Caco-2 (cell line): ENCODE measurements around the gene PLPPR1. TPM values are rescaled to one million over a fixed set of nuclear protein-coding genes. Genes with fewer than 3 reads are reported as not detected.
"Not testable (repeated sequence)": the region's sequence is repeated elsewhere in the genome, so short reads cannot be mapped to it uniquely, and the experiment has no call there.

Experiments
- BruUV-seq: library from RNA; stranded (reverse); fragments of 400-500 nt; replicated peaks from 2 replicates; lab custom pipeline; 2021; lab: Mats Ljungman, UMichigan
- CTCF ChIA-PET: fragments of 300-600 bp; sonication (Branson Sonifier 250); formaldehyde crosslinking; loops from one replicate; lab custom pipeline; 2022; ENCODE audit warnings: antibody characterized with exemption; lab: Charles Lee
- POLR2A ChIA-PET: fragments of 300-600 bp; sonication (Branson Sonifier 250); formaldehyde crosslinking; loops from one replicate; lab custom pipeline; 2022; ENCODE audit warnings: antibody characterized with exemption; lab: Charles Lee
- DNase-seq, 2 experiments: peaks; one replicate each; pipeline versions ENCODE4 v3.0.0 to v3.0.0-alpha.2; 2020 to 2022
- H3K27me3 ChIP-seq: replicated peaks from 2 replicates; pipeline ENCODE4 v1.6.0; 2011; ENCODE audit warnings: low read length; ENCODE audit not compliant: control insufficient read depth, insufficient read depth
- H3K36me3 ChIP-seq: 2 replicates; pipeline ENCODE4 v1.5.1; 2011; ENCODE audit warnings: low read length; ENCODE audit not compliant: control insufficient read depth, insufficient read depth
- H3K4me1 ChIP-seq: fragments of 250-450 bp; sonication (Bioruptor Pico); 2 replicates; pipeline ENCODE4 v1.5.1; 2020; ENCODE audit warnings: mild to moderate bottlenecking
- H3K4me3 ChIP-seq: 2 replicates; pipeline ENCODE4 v1.5.1; 2011; ENCODE audit warnings: low read depth, mild to moderate bottlenecking, control low read depth, low read length
- H3K9me3 ChIP-seq: fragments of 250-450 bp; sonication (Bioruptor Pico); 2 replicates; pipeline ENCODE4 v1.5.1; 2020; ENCODE audit warnings: mild to moderate bottlenecking, moderate library complexity
- H3K27ac Mint-ChIP-seq: one replicate; pipeline ENCODE4 v1.8.0; 2022; ENCODE audit warnings: mixed read lengths; ENCODE audit not compliant: unreplicated experiment
- H3K27me3 Mint-ChIP-seq: one replicate; pipeline ENCODE4 v1.8.0; 2022; ENCODE audit warnings: mixed read lengths; ENCODE audit not compliant: insufficient read depth, unreplicated experiment
- H3K36me3 Mint-ChIP-seq: one replicate; pipeline ENCODE4 v1.8.0; 2022; ENCODE audit warnings: mild to moderate bottlenecking, mixed read lengths; ENCODE audit not compliant: insufficient read depth, unreplicated experiment
- H3K4me1 Mint-ChIP-seq: one replicate; pipeline ENCODE4 v1.8.0; 2022; ENCODE audit warnings: low read depth, mixed read lengths; ENCODE audit not compliant: unreplicated experiment
- H3K4me3 Mint-ChIP-seq: one replicate; pipeline ENCODE4 v1.8.0; 2022; ENCODE audit warnings: mild to moderate bottlenecking, moderate library complexity, mixed read lengths; ENCODE audit not compliant: unreplicated experiment
- H3K9me3 Mint-ChIP-seq: one replicate; pipeline ENCODE4 v1.8.0; 2022; ENCODE audit warnings: mixed read lengths; ENCODE audit not compliant: unreplicated experiment
- CTCF ChIP-seq, 2 experiments: fragments of 200-600 bp in 1 of 2; IDR thresholded peaks; 1 replicate in 1 of 2; 2 replicates in 1 of 2; pipeline versions ENCODE4 v1.5.1 to v1.8.0; 2011 to 2022; ENCODE audit warnings: antibody characterized with exemption in 1 of 2, control low read depth in 1 of 2, inconsistent platforms in 1 of 2, low read depth in 1 of 2, low read length in 1 of 2, mild to moderate bottlenecking in 1 of 2, moderate library complexity in 1 of 2; ENCODE audit not compliant: insufficient read depth in 1 of 2, severe bottlenecking in 1 of 2, unreplicated experiment in 1 of 2
- intact Hi-C: fragments of 100-400 bp; cut with micrococcal nuclease; formaldehyde crosslinking; loops from one replicate; pipeline ENCODE4 v1.10.0; 2022; ENCODE audit not compliant: unreplicated experiment
- total RNA-seq: library from RNA; stranded (reverse); gene quantifications from 2 replicates; pipeline ENCODE4 v1.2.3, GENCODE V29; 2022

PLPPR1 gene
- total RNA-seq, 1 experiment from 2014 or later = not detected

- intact Hi-C loops = no loop called here
- Mint-ChIP-seq H3K27me3 (peaks cover 39% of the 10 kb centered on the region), H3K27ac (no peak overlapping the region), H3K36me3 (no peaks in the 10 kb centered on the region), H3K9me3 (no peaks in the 10 kb centered on the region), H3K4me1 (no peaks in the 10 kb centered on the region), H3K4me3 (no peak overlapping the region)
- CTCF ChIA-PET = no interaction called here
- Histone ChIP-seq H3K27me3 (peaks cover 2% of the 10 kb centered on the region; the same call in 1 of the 2 replicates), H3K9me3 (no peaks in the 10 kb centered on the region), H3K4me3 (no peak overlapping the region), H3K36me3 (no peaks in the 10 kb centered on the region), H3K4me1 (no peaks in the 10 kb centered on the region)
- DNase-seq = no peak
- no peak for TF ChIP-seq CTCF (IDR thresholded peaks at IDR 0.05; ENCODE audit: insufficient read depth in 1 of 2, low read depth in 1 of 2, low read length in 1 of 2, severe bottlenecking in 1 of 2, unreplicated experiment in 1 of 2)
- POLR2A ChIA-PET = no interaction called here
- no TSS peak for BruUV-seq
Measured at GRCh38 chr9:101035098-101035497, 6.6 kb downstream of the PLPPR1 start.

GRCh38 chr9:101037430-101037829 is 8.9 kb downstream of the PLPPR1 start:
- Histone ChIP-seq H3K36me3 (no peaks in the 10 kb centered on the region), H3K27me3 (no peaks in the 10 kb centered on the region), H3K4me3 (no peak overlapping the region), H3K9me3 (no peaks in the 10 kb centered on the region), H3K4me1 (no peaks in the 10 kb centered on the region)
- POLR2A ChIA-PET = no interaction called here
- Mint-ChIP-seq H3K36me3 (no peaks in the 10 kb centered on the region), H3K27me3 (peaks cover 22% of the 10 kb centered on the region), H3K9me3 (no peaks in the 10 kb centered on the region), H3K4me1 (no peaks in the 10 kb centered on the region), H3K27ac (no peak overlapping the region), H3K4me3 (no peak overlapping the region)
- no TSS peak for BruUV-seq
- intact Hi-C loops = no loop called here
- no peak for TF ChIP-seq CTCF (IDR thresholded peaks at IDR 0.05; ENCODE audit: insufficient read depth in 1 of 2, low read depth in 1 of 2, low read length in 1 of 2, severe bottlenecking in 1 of 2, unreplicated experiment in 1 of 2)
- CTCF ChIA-PET = no interaction called here
- DNase-seq = no peak

GRCh38 chr9:101038488-101038887 is 10.0 kb downstream of the PLPPR1 start:
- POLR2A ChIA-PET = no interaction called here
- no peaks in the 10 kb centered on the region for H3K9me3 ChIP-seq

GRCh38 chr9:101039581-101039980 is 11.1 kb downstream of the PLPPR1 start:
- H3K36me3 ChIP-seq, H3K27me3 Mint-ChIP-seq, H3K9me3 Mint-ChIP-seq, CTCF ChIA-PET, H3K36me3 Mint-ChIP-seq, intact Hi-C loops, DNase-seq, H3K4me3 Mint-ChIP-seq, H3K9me3 ChIP-seq, H3K4me1 ChIP-seq, H3K4me1 Mint-ChIP-seq, POLR2A ChIA-PET, H3K4me3 ChIP-seq, H3K27ac Mint-ChIP-seq, H3K27me3 ChIP-seq, BruUV-seq: not testable (repeated sequence)

More at GRCh38 chr9:101038488-101038887, 10.0 kb downstream of the PLPPR1 start:
- no peaks in the 10 kb centered on the region for H3K36me3 ChIP-seq
- no peaks in the 10 kb centered on the region for H3K27me3 ChIP-seq
- Mint-ChIP-seq H3K4me3 (no peak overlapping the region), H3K4me1 (no peaks in the 10 kb centered on the region), H3K27me3 (peaks cover 14% of the 10 kb centered on the region), H3K9me3 (no peaks in the 10 kb centered on the region), H3K36me3 (no peaks in the 10 kb centered on the region), H3K27ac (no peak overlapping the region)
- DNase-seq = no peak
- TF ChIP-seq CTCF (IDR thresholded peaks at IDR 0.05; ENCODE audit: insufficient read depth in 1 of 2, low read depth in 1 of 2, low read length in 1 of 2, severe bottlenecking in 1 of 2, unreplicated experiment in 1 of 2) = no peak
- H3K4me3 ChIP-seq = no peak overlapping the region
- CTCF ChIA-PET = no interaction called here
- intact Hi-C loops = no loop called here
- BruUV-seq = no TSS peak
- H3K4me1 ChIP-seq = no peaks in the 10 kb centered on the region
